Keratinocyte (primary cell): Measurements from ENCODE around the gene PSME4. TPM values are rescaled to one million over a fixed set of nuclear protein-coding genes. Genes with fewer than 3 reads are reported as not detected.
A peak's percentile ranks its signal among the peaks of the same experiment; 100 is the strongest.

Source experiments
- DNase-seq: peaks from one replicate; pipeline ENCODE4 v3.0.0-alpha.2; 2011; ENCODE audit warnings: low read depth, missing footprints, low spot score
- FAIRE-seq: peaks from 2 replicates; lab custom pipeline; 2011; peaks lifted over from hg19 to GRCh38; lab: Jason Lieb, UNC
- H2AFZ ChIP-seq: 2 replicates; pipeline ENCODE4 v1.6.0; 2012; ENCODE audit warnings: low read length, control low read depth, inconsistent platforms; ENCODE audit not compliant: control insufficient read depth
- H3K27ac ChIP-seq: 2 replicates; pipeline ENCODE4 v1.5.1; 2011; ENCODE audit warnings: low read length; ENCODE audit not compliant: control insufficient read depth, insufficient read depth
- H3K27me3 ChIP-seq: 3 replicates; pipeline ENCODE4 v1.6.0; 2011; ENCODE audit warnings: low read length; ENCODE audit not compliant: control insufficient read depth, insufficient read depth; ENCODE audit errors: extremely low read depth
- H3K36me3 ChIP-seq, 2 experiments: 2 replicates in 1 of 2; 3 replicates in 1 of 2; pipeline ENCODE4 v1.5.1; 2011; ENCODE audit warnings: low read length in 2 of 2, mild to moderate bottlenecking in 1 of 2; ENCODE audit not compliant: control insufficient read depth in 2 of 2, insufficient read depth in 2 of 2; ENCODE audit errors: extremely low read depth in 1 of 2
- H3K4me1 ChIP-seq: 3 replicates; pipeline ENCODE4 v1.5.1; 2011; ENCODE audit warnings: low read length; ENCODE audit not compliant: control insufficient read depth, insufficient read depth; ENCODE audit errors: extremely low read depth
- H3K4me2 ChIP-seq: 3 replicates; pipeline ENCODE4 v1.6.0; 2011; ENCODE audit warnings: low read depth, low read length; ENCODE audit not compliant: control insufficient read depth, insufficient read depth; ENCODE audit errors: extremely low read depth
- H3K4me3 ChIP-seq, 3 experiments: fragments of 200-600 bp in 1 of 3; sonication (generic) in 1 of 3; 2 replicates in 2 of 3; 3 replicates in 1 of 3; pipeline ENCODE4 v1.5.1; 2011 to 2016; ENCODE audit warnings: low read length in 3 of 3, mild to moderate bottlenecking in 3 of 3, control low read depth in 2 of 3, inconsistent platforms in 1 of 3, low read depth in 1 of 3, mixed read lengths in 1 of 3, mixed run types in 1 of 3, moderate library complexity in 1 of 3; ENCODE audit not compliant: control insufficient read depth in 2 of 3, insufficient read depth in 2 of 3; ENCODE audit errors: extremely low read depth in 1 of 3
- H3K79me2 ChIP-seq: 2 replicates; pipeline ENCODE4 v1.6.0; 2012; ENCODE audit warnings: low read length; ENCODE audit not compliant: control insufficient read depth, insufficient read depth
- H3K9ac ChIP-seq: 3 replicates; pipeline ENCODE4 v1.6.0; 2011; ENCODE audit warnings: low read length; ENCODE audit not compliant: control insufficient read depth, insufficient read depth; ENCODE audit errors: extremely low read depth
- H3K9me1 ChIP-seq: 3 replicates; pipeline ENCODE4 v1.6.0; 2011; ENCODE audit warnings: low read length; ENCODE audit not compliant: control insufficient read depth, insufficient read depth; ENCODE audit errors: extremely low read depth
- H3K9me3 ChIP-seq: 2 replicates; pipeline ENCODE4 v1.5.1; 2012; ENCODE audit warnings: low read depth, low read length; ENCODE audit not compliant: control insufficient read depth
- H4K20me1 ChIP-seq: 3 replicates; pipeline ENCODE4 v1.6.0; 2011; ENCODE audit warnings: low read length; ENCODE audit not compliant: control insufficient read depth, insufficient read depth; ENCODE audit errors: extremely low read depth
- CTCF ChIP-seq, 3 experiments: IDR thresholded peaks in 1 of 3; conservative IDR thresholded peaks in 1 of 3; optimal IDR thresholded peaks in 1 of 3; 2 replicates in 2 of 3; 3 replicates in 1 of 3; pipeline versions ENCODE3 to v1.5.1; 2011; ENCODE audit warnings: low read length in 3 of 3, mild to moderate bottlenecking in 3 of 3, moderate library complexity in 2 of 3, control low read depth in 1 of 3, inconsistent platforms in 1 of 3; ENCODE audit not compliant: insufficient read depth in 2 of 3; ENCODE audit errors: extremely low read depth in 1 of 3
- EZH2 ChIP-seq: IDR thresholded peaks from one replicate; pipeline ENCODE4 v1.6.1; 2012; ENCODE audit warnings: inconsistent platforms, mild to moderate bottlenecking, low read length, moderate library complexity
- dilution Hi-C: fragments of 300-500 bp; cut with MboI; formaldehyde crosslinking; loops from one replicate; pipeline ENCODE4 v1.7.0; 2020; ENCODE audit warnings: low sequenced_read_pairs; ENCODE audit not compliant: extremely low pct_ligation_motif_present
- polyA plus RNA-seq, 5 experiments: library from polyadenylated mRNA; depleted of rRNA in 3 of 5; stranded (reverse) in 3 of 5; stranded (forward) in 1 of 5; unstranded in 1 of 5; fragments of >200 nt; gene quantifications; 1 replicate in 1 of 5; 2 replicates in 3 of 5; 3 replicates in 1 of 5; pipeline versions ENCODE4 v1.2.1 to v1.2.3, GENCODE V29; 2011 to 2012; ENCODE audit warnings: missing spikeins in 2 of 5, low read depth in 1 of 5, low replicate concordance in 1 of 5

PSME4 gene
- polyA plus RNA-seq, 1 donor (not counting 4 experiments of a cell fraction or from before 2014, with no cell fraction given) = 59.4 TPM

GRCh38 chr2:53827398-53828175 lies 143.2 kb downstream of the PSME4 start:
- Histone ChIP-seq H3K9me1 (no peaks in the 10 kb centered on the region), H3K9ac (no peak overlapping the region), H3K9me3 (no peaks in the 10 kb centered on the region), H3K27me3 (no peaks in the 10 kb centered on the region), H3K36me3 (no peaks in the 10 kb centered on the region), H2AFZ (no peak overlapping the region), H4K20me1 (no peaks in the 10 kb centered on the region), H3K4me2 (no peak overlapping the region), H3K4me3 (no peak overlapping the region), H3K27ac (no peak overlapping the region), H3K4me1 (no peaks in the 10 kb centered on the region), H3K79me2 (no peaks in the 10 kb centered on the region)
- dilution Hi-C loops = no loop called here
- DNase-seq = no peak
- no peak for TF ChIP-seq CTCF (optimal IDR thresholded peaks at IDR 0.05 in 1 of 3, IDR thresholded peaks at IDR 0.05 in 1 of 3, conservative IDR thresholded peaks at IDR 0.05 in 1 of 3; ENCODE audit: extremely low read depth in 1 of 3, insufficient read depth in 2 of 3, low read length in 3 of 3)
- TF ChIP-seq EZH2 = no peak
- no peak for FAIRE-seq

- dilution Hi-C loops = no loop called here
- no peak overlapping the region for H3K27ac ChIP-seq
- H3K27me3 ChIP-seq = no peaks in the 10 kb centered on the region
- H2AFZ ChIP-seq = no peak overlapping the region
- H3K4me1 ChIP-seq = no peaks in the 10 kb centered on the region
- TF ChIP-seq EZH2 (no peak), CTCF (optimal IDR thresholded peaks at IDR 0.05 in 1 of 3, IDR thresholded peaks at IDR 0.05 in 1 of 3, conservative IDR thresholded peaks at IDR 0.05 in 1 of 3; ENCODE audit: extremely low read depth in 1 of 3, insufficient read depth in 2 of 3, low read length in 3 of 3) (no peak)
- no peaks in the 10 kb centered on the region for H3K36me3 ChIP-seq
- no peaks in the 10 kb centered on the region for H3K9me3 ChIP-seq
- H3K9ac ChIP-seq = no peak overlapping the region
- FAIRE-seq = no peak
- no peaks in the 10 kb centered on the region for H3K79me2 ChIP-seq
- peak; percentile 2 for DNase-seq
- H3K4me2 ChIP-seq = no peak overlapping the region
- H4K20me1 ChIP-seq = no peaks in the 10 kb centered on the region
- H3K9me1 ChIP-seq = no peaks in the 10 kb centered on the region
- H3K4me3 ChIP-seq = no peak overlapping the region
Observed at GRCh38 chr2:53826587-53827397, 144.0 kb downstream of the PSME4 start.
